ENCODE data around the gene ANO8. TPM values are rescaled to one million over a fixed set of nuclear protein-coding genes. Genes with fewer than 3 reads are reported as not detected.
"Not testable (repeated sequence)": the region's sequence is repeated elsewhere in the genome, so short reads cannot be mapped to it uniquely, and the experiment has no call there.

Gene ANO8
- total RNA-seq, 1 donor from 2014 or later: 9.2 TPM

DNA sequence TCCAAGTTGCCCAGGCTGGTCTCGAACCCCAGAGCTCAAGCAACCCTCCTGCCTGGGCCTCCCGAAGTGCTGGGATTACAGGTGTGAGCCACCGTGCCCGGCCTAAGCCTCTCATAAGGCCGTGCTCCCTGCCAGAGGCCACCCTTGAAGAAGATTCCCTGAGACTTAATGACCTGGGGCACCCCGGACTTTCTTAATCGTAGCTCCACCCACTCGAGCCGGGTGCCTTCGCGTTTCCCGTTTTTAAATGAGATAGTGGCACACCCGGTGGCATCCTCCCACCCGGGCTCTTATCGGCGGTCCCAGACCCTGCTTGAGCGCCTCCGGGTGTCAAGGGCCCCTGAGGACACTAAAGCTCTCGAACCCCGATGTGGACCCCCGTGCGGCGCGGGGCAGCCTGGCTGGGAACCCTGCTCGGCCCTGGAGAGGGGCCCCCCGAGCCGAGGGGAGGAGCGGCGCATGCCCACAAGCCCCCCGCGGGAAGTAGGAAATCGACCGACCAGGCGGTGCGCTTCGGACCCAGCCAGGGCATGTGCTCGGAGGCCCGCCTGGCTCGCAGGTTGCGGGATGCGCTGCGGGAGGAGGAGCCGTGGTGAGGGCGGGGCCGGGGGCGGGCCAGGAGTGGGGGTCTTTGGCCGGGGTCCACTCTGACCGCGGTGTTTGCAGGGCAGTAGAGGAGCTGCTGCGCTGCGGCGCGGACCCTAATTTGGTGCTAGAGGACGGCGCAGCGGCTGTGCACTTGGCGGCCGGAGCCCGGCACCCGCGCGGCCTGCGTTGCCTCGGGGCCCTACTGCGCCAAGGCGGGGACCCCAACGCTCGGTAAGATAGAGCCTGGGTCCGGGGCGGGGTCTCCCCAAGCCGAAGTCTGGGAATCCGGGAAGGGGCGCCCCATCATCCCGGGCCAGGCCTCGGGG, 53.0 kb downstream of the ANO8 start, which contains the start of gene ANKLE1:
Gene ANKLE1 (plus strand): TSS at position 511 of the 914 bp plus-strand sequence. CDS start 20 bp downstream, at position 531.
- no peak for DNase-seq (ENCODE audit: low spot score)
- peaks cover 5% of the 10 kb centered on the region for H3K4me1 Mint-ChIP-seq (ENCODE audit: low read depth)
- no peaks in the 10 kb centered on the region for H3K9me3 Mint-ChIP-seq
- peak within 1 kb of the TSS; percentile 89 for H3K4me3 Mint-ChIP-seq (ENCODE audit: low read depth)
- peak within 1 kb of the TSS; percentile 85 for H3K27ac Mint-ChIP-seq
- peaks cover 26% of the 10 kb centered on the region for H3K36me3 Mint-ChIP-seq (ENCODE audit: low read depth)
- H3K27me3 Mint-ChIP-seq (ENCODE audit: low read depth): no peaks in the 10 kb centered on the region
- intact Hi-C loops (cut with micrococcal nuclease): loop anchor here (1.0 kb wide), 1 partner anchor 214 kb away; no protein-coding TSS in a partner anchor

DNA sequence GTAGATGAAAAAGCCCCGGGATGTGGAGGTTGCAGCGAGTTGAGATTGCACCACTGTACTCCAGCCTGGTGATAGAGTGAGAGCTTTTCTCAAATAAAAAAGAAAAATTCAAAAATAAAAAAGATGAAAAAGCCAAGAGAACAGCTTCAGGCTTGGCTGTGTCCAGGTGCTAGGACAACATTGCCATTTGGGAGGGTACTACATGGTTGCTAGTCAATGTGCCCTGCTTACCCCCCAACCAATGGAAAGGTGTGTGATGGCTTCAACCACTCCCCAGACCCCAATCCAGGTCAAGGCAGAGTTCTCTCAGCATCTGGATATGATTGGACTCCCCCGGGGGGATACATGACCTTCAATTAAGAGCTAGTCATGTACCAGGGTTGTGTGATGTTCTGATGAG, 55.2 kb downstream of the ANO8 start:
- no peak overlapping the region for H3K27ac Mint-ChIP-seq
- no peaks in the 10 kb centered on the region for H3K27me3 Mint-ChIP-seq (ENCODE audit: low read depth)
- peaks cover 37% of the 10 kb centered on the region for H3K36me3 Mint-ChIP-seq (ENCODE audit: low read depth)
- DNase-seq (ENCODE audit: low spot score): no peak
- H3K4me1 Mint-ChIP-seq (ENCODE audit: low read depth): peaks cover 5% of the 10 kb centered on the region
- no peaks in the 10 kb centered on the region for H3K9me3 Mint-ChIP-seq
- intact Hi-C loops (cut with micrococcal nuclease): no loop called here
- no peak overlapping the region for H3K4me3 Mint-ChIP-seq (ENCODE audit: low read depth)

DNA sequence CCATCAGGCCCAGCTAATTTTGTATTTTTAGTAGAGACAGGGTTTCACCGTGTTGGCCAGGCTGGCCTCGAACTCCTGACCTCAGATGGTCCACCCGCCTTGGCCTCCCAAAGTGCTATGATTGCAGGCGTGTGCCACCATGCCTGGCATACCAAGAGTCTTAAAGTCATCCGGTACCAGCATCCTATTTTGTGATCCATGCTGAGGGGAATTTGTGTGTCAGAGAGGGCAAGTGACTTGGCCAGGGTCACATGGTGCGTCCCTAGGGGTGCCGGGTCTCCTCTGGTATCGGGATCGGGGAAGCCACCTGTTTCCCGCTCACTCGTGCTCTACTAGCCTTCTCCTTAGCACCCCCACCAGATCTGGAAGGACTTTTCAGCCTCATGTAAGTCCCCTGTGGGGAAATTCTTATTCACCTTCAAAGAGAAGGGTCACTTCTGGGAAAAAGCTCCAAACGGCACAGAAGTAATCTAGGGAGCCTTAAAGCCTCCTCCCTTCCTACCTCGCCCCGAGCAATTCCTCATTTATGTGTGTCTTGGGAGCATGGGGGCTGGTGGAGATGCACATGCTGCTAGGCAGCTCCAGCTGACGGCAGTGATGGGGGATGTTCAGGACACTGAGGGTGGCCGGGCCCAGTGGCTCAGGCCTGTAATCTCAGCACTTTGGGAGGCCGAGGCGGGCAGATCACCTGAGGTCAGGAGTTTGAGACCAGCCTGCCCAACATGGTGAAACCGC, 59.0 kb downstream of the ANO8 start:
- Mint-ChIP-seq H3K27ac (no peak overlapping the region), H3K27me3 (ENCODE audit: low read depth) (no peaks in the 10 kb centered on the region), H3K4me1 (ENCODE audit: low read depth) (no peaks in the 10 kb centered on the region), H3K36me3 (ENCODE audit: low read depth) (peaks cover 50% of the 10 kb centered on the region), H3K9me3 (no peaks in the 10 kb centered on the region), H3K4me3 (ENCODE audit: low read depth) (no peak overlapping the region)
- no peak for DNase-seq (ENCODE audit: low spot score)
- intact Hi-C loops (cut with micrococcal nuclease): no loop called here

DNA sequence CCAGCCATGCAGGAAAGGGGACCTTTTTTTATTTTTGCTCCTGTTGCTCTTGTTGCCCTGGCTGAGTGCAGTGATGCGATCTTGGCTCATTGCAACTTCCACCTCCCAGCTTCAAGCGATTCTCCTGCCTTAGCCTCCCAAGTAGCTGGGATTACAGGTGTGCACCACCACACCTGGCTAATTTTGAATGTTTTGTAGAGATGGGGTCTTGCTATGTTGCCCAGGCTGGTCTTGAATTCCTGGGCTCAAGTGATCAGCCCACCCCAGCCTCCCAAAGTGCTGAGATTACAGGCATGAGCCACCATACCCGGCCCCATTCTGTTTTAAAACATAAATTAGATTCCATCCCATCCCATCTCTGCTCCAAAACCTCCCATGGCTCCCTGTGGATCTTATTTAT, 59.8 kb downstream of the ANO8 start:
- H3K36me3 Mint-ChIP-seq (ENCODE audit: low read depth): peaks cover 55% of the 10 kb centered on the region
- H3K9me3 Mint-ChIP-seq; DNase-seq (ENCODE audit: low spot score); H3K27me3 Mint-ChIP-seq (ENCODE audit: low read depth); H3K27ac Mint-ChIP-seq; H3K4me3 Mint-ChIP-seq (ENCODE audit: low read depth); H3K4me1 Mint-ChIP-seq (ENCODE audit: low read depth); intact Hi-C loops (cut with micrococcal nuclease): not testable (repeated sequence)

Other genes with a start within 250 kb of the ANO8 start
- 26.4 and 27.2 TPM in 2 replicates for gene USE1, start 119.5 kb downstream of the ANO8 start, total RNA-seq
- gene OCEL1, start 108.6 kb downstream of the ANO8 start, total RNA-seq: 20.7 and 22.0 TPM in 2 replicates
- gene NR2F6, start 88.9 kb downstream of the ANO8 start, total RNA-seq: 13.2 and 13.4 TPM in 2 replicates
- 0.07 TPM in 1 of 2 replicates, not detected in the other for gene USHBP1, start 70.1 kb downstream of the ANO8 start, total RNA-seq
- 122 and 123 TPM in 2 replicates for gene BABAM1, start 67.4 kb downstream of the ANO8 start, total RNA-seq
- 19.8 and 20.4 TPM in 2 replicates for gene ANKLE1, start 53.0 kb downstream of the ANO8 start, total RNA-seq
- gene ABHD8, start 31.4 kb downstream of the ANO8 start, total RNA-seq: 9.9 and 10.9 TPM in 2 replicates
- gene MRPL34, start 29.0 kb downstream of the ANO8 start, total RNA-seq: 92.0 and 95.7 TPM in 2 replicates
- gene DDA1, start 25.3 kb downstream of the ANO8 start, total RNA-seq: 37.1 and 39.2 TPM in 2 replicates
- gene GTPBP3, start 2.7 kb upstream of the ANO8 start, total RNA-seq: 62.5 and 66.5 TPM in 2 replicates
- not detected in 2 replicates for gene PLVAP, start 42.5 kb upstream of the ANO8 start, total RNA-seq
- gene CCDC194, start 59.3 kb upstream of the ANO8 start, total RNA-seq: 1.5 and 2.4 TPM in 2 replicates
- 129 and 133 TPM in 2 replicates for gene BST2, start 70.8 kb upstream of the ANO8 start, total RNA-seq
- 41.1 and 43.2 TPM in 2 replicates for gene MVB12A, start 85.2 kb upstream of the ANO8 start, total RNA-seq
- gene TMEM221, start 113.8 kb upstream of the ANO8 start, total RNA-seq: not detected in 2 replicates
- gene NXNL1, start 126.1 kb upstream of the ANO8 start, total RNA-seq: not detected in 2 replicates
- 3.1 and 3.5 TPM in 2 replicates for gene SLC27A1, start 135.7 kb upstream of the ANO8 start, total RNA-seq
- gene PGLS, start 176.8 kb upstream of the ANO8 start, total RNA-seq: 81.4 and 85.7 TPM in 2 replicates
- gene COLGALT1, start 220.8 kb upstream of the ANO8 start, total RNA-seq: 77.0 and 84.3 TPM in 2 replicates